CMK (cell line): ENCODE results near the gene GATA2.

Experiments
- DNase-seq: peaks from one replicate; pipeline ENCODE4 v3.0.0-alpha.2; 2010; ENCODE audit warnings: low read depth

The GATA2 gene

GRCh38 chr3:128432301-128432970 lies 60.6 kb downstream of the GATA2 start:
- DNase-seq: no peak

- DNase-seq: no peak
Measured at GRCh38 chr3:128431803-128432300, 61.1 kb downstream of the GATA2 start.

DNA sequence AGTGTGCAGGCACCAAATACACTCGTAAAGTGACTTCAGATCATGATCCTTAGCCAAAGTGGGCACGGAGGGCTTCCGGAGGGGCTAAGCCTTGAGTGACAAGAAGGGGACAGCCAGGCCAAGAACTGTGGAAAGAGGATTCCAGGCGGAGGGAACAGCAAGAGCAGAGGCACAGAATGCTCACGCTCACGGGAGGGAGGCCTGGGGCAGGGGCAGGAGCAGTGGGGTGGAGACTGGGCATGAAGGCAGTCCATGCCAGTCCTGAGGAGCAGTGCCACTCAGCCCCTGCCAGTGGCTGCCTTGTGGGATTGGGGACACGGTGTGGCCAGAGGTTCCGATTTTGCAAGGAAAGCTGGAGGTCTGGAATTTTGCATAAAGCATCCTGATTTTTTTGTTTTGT lies 62.3 kb downstream of the GATA2 start:
- DNase-seq: no peak

- DNase-seq: no peak
Measured at GRCh38 chr3:128430301-128430700, 62.7 kb downstream of the GATA2 start.

DNA sequence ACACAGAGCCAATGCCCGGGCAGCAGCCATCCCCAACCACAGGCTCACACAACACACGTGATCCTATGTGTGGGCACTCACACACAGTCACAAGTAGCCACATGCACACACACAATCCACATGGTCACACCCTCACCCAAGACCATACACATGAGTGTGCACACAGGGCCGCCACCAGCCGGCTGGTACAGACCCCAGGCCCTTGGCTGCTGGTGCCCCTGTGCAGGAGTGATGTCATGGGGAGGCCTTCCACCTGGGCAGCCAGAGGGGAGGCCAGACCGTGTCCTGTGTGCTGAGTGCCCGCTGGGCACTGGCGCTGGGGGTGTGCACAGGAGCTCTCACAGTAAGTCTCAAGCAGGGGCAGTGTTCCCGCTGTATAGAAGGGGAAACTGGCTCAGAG lies 63.2 kb downstream of the GATA2 start:
- no peak for DNase-seq
